SK-N-SH (cell line): ENCODE measurements around the gene APH1B. TPM values are rescaled to one million over a fixed set of nuclear protein-coding genes. Genes with fewer than 3 reads are reported as not detected.

Experiments used
- CTCF ChIA-PET: fragments of 300-600, 350-600 bp; formaldehyde crosslinking; extraction: SDS; loops from one replicate; lab custom pipeline; 2021; lab: Yijun Ruan, JAX
- POLR2A ChIA-PET: fragments of 350-600 bp; sonication (Branson Sonifier 250); formaldehyde crosslinking; extraction: SDS; loops from one replicate; lab custom pipeline; 2020; ENCODE audit warnings: antibody characterized with exemption, inconsistent platforms; lab: Yijun Ruan, JAX
- DNase-seq: peaks from one replicate; pipeline ENCODE4 v3.0.0; 2012
- H2AFZ ChIP-seq: fragments of 200-600 bp; sonication (generic); 2 replicates; pipeline ENCODE4 v1.8.1; 2016; ENCODE audit warnings: antibody characterized with exemption, mild to moderate bottlenecking, low read depth
- H3F3A ChIP-seq: fragments of 200-600 bp; sonication (generic); replicated peaks from 2 replicates; pipeline ENCODE3; 2016; ENCODE audit warnings: antibody characterized with exemption, mild to moderate bottlenecking; ENCODE audit not compliant: insufficient read depth
- H3K27ac ChIP-seq, 2 experiments: fragments of 200-500 bp in 1 of 2; fragments of 200-600 bp in 1 of 2; sonication (Bioruptor generic) in 1 of 2; sonication (generic), shearing (Covaris generic) in 1 of 2; 2 replicates each; pipeline versions ENCODE4 v1.5.1 to v1.6.1; 2014 to 2016; ENCODE audit warnings: low read depth in 2 of 2, inconsistent platforms in 1 of 2, low read length in 1 of 2, mild to moderate bottlenecking in 1 of 2, mixed read lengths in 1 of 2
- H3K27me3 ChIP-seq: fragments of 200-600 bp; sonication (generic), shearing (Covaris generic); 2 replicates; pipeline ENCODE4 v1.6.1; 2016; ENCODE audit warnings: mixed run types; ENCODE audit not compliant: insufficient read depth
- H3K36me3 ChIP-seq, 2 experiments: fragments of 200-500 bp in 1 of 2; fragments of 200-600 bp in 1 of 2; sonication (Bioruptor generic) in 1 of 2; sonication (generic) in 1 of 2; replicated peaks in 1 of 2; 2 replicates each; pipeline versions ENCODE3 to v1.5.1; 2014 to 2016; ENCODE audit warnings: low read length in 1 of 2, mild to moderate bottlenecking in 1 of 2; ENCODE audit not compliant: insufficient read depth in 2 of 2, control insufficient read depth in 1 of 2
- H3K4me1 ChIP-seq, 2 experiments: fragments of 200-500 bp in 1 of 2; fragments of 200-600 bp in 1 of 2; sonication (Bioruptor generic) in 1 of 2; sonication (generic), shearing (Covaris generic) in 1 of 2; 2 replicates each; pipeline versions ENCODE4 v1.5.1 to v1.6.1; 2014 to 2016; ENCODE audit warnings: low read depth in 1 of 2, low read length in 1 of 2, mixed run types in 1 of 2; ENCODE audit not compliant: insufficient read depth in 2 of 2, control insufficient read depth in 1 of 2
- H3K4me2 ChIP-seq: fragments of 200-600 bp; sonication (generic), shearing (Covaris generic); 2 replicates; pipeline ENCODE4 v1.6.1; 2017; ENCODE audit warnings: mixed run types
- H3K4me3 ChIP-seq, 2 experiments: fragments of 200-500 bp in 1 of 2; fragments of 200-600 bp in 1 of 2; sonication (Bioruptor generic) in 1 of 2; sonication (generic), shearing (Covaris generic) in 1 of 2; 2 replicates each; pipeline versions ENCODE4 v1.5.1 to v1.8.1; 2014 to 2016; ENCODE audit warnings: low read depth in 2 of 2, inconsistent platforms in 1 of 2, low read length in 1 of 2, mild to moderate bottlenecking in 1 of 2, mixed read lengths in 1 of 2, moderate library complexity in 1 of 2
- H3K79me2 ChIP-seq: fragments of 200-600 bp; sonication (generic); 2 replicates; pipeline ENCODE4 v1.8.1; 2017; ENCODE audit warnings: mild to moderate bottlenecking; ENCODE audit not compliant: insufficient read depth
- H3K9ac ChIP-seq: fragments of 200-600 bp; sonication (generic); 2 replicates; pipeline ENCODE4 v1.6.1; 2017; ENCODE audit warnings: mixed run types
- H3K9me2 ChIP-seq: fragments of 200-600 bp; sonication (generic); 2 replicates; pipeline ENCODE4 v1.6.1; 2017; ENCODE audit warnings: mixed run types
- H3K9me3 ChIP-seq: fragments of 200-600 bp; sonication (generic); 2 replicates; pipeline ENCODE4 v1.6.1; 2017; ENCODE audit warnings: mixed run types, mild to moderate bottlenecking, moderate library complexity
- H4K20me1 ChIP-seq: fragments of 200-600 bp; sonication (generic); 2 replicates; pipeline ENCODE4 v1.6.1; 2017; ENCODE audit warnings: mild to moderate bottlenecking, mixed run types; ENCODE audit not compliant: insufficient read depth
- CHD2 ChIP-seq: fragments of 150-350 bp; IDR thresholded peaks from 2 replicates; pipeline ENCODE4 v1.6.1; 2018; ENCODE audit warnings: low read length; ENCODE audit not compliant: partially characterized antibody
- ELF1 ChIP-seq: IDR thresholded peaks from 2 replicates; pipeline ENCODE4 v1.4.0; 2012
- EZH2phosphoT487 ChIP-seq: fragments of 200-600 bp; sonication (generic); IDR thresholded peaks from 2 replicates; pipeline ENCODE4 v1.6.1; 2017; ENCODE audit warnings: low read depth, mixed run types, mild to moderate bottlenecking, antibody characterized with exemption, moderate library complexity, borderline replicate concordance
- GABPA ChIP-seq: IDR thresholded peaks from 2 replicates; pipeline ENCODE4 v1.4.0; 2012; ENCODE audit warnings: low read depth, mild to moderate bottlenecking
- GATA2 ChIP-seq: sonication (generic); formaldehyde crosslinking; IDR thresholded peaks from 2 replicates; pipeline ENCODE4 v1.5.0; 2020; ENCODE audit warnings: mild to moderate bottlenecking, missing genetic modification reagents
- MAX ChIP-seq: IDR thresholded peaks from 2 replicates; pipeline ENCODE4 v1.4.0; 2012; ENCODE audit warnings: low read depth
- NFIC ChIP-seq: IDR thresholded peaks from 2 replicates; pipeline ENCODE4 v1.4.0; 2012; ENCODE audit warnings: borderline replicate concordance
- POLR2AphosphoS5 ChIP-seq: IDR thresholded peaks from 2 replicates; pipeline ENCODE4 v1.6.1; 2012; ENCODE audit warnings: low read depth, low read length
- RCOR1 ChIP-seq: fragments of 150-350 bp; IDR thresholded peaks from 2 replicates; pipeline ENCODE4 v1.6.1; 2017; ENCODE audit warnings: antibody characterized with exemption, low read length
- RXRA ChIP-seq: IDR thresholded peaks from 2 replicates; pipeline ENCODE4 v1.4.0; 2012; ENCODE audit warnings: low read depth, mild to moderate bottlenecking, borderline replicate concordance
- SIN3A ChIP-seq: IDR thresholded peaks from 2 replicates; pipeline ENCODE4 v1.6.1; 2012; ENCODE audit warnings: low read depth, mild to moderate bottlenecking, low read length, moderate library complexity, borderline replicate concordance
- SMC3 ChIP-seq: IDR thresholded peaks from 2 replicates; pipeline ENCODE4 v1.6.1; 2012; ENCODE audit warnings: low read depth, low read length, improper control_type of control experiment
- TAF1 ChIP-seq: IDR thresholded peaks from 2 replicates; pipeline ENCODE4 v1.6.1; 2012; ENCODE audit warnings: low read depth, mild to moderate bottlenecking, low read length, moderate library complexity, borderline replicate concordance
- USF1 ChIP-seq: IDR thresholded peaks from 2 replicates; pipeline ENCODE4 v1.4.0; 2012; ENCODE audit warnings: low read depth, borderline replicate concordance
- WGBS: methylation state at CpG from one replicate; pipeline ENCODE4 v1.1.6; 2017; ENCODE audit warnings: low lambda C conversion rate; 5-methylcytosine and 5-hydroxymethylcytosine counted together
- polyA plus RNA-seq, 3 experiments: library from polyadenylated mRNA; depleted of rRNA; stranded (reverse); fragments of >200 nt; gene quantifications; 2 replicates each; pipeline ENCODE4 v1.2.3, GENCODE V29; 2012
- TF ChIP-seq, protein P1 (sequence below): fragments of 150-350 bp; IDR thresholded peaks from 2 replicates; pipeline ENCODE4 v1.6.1; 2016; ENCODE audit warnings: mild to moderate bottlenecking, low read depth, low read length
- TF ChIP-seq, protein P2 (sequence below): IDR thresholded peaks from 2 replicates; pipeline ENCODE4 v1.4.0; 2012; ENCODE audit warnings: low read depth, borderline replicate concordance

Gene APH1B
- polyA plus RNA-seq, 1 of the 3 experiments (the other 2 are of a cell fraction): 7.6 TPM

GRCh38 chr15:63353261-63353660, 75.9 kb downstream of the APH1B start:
- Histone ChIP-seq H3K27ac (no peak overlapping the region), H2AFZ (no peak overlapping the region), H3K4me3 (no peak overlapping the region), H3K9me2 (no peaks in the 10 kb centered on the region), H3K9ac (no peak overlapping the region), H3K4me1 (peaks cover 4 to 13% of the 10 kb centered on the region in 2 experiments), H4K20me1 (no peaks in the 10 kb centered on the region), H3K27me3 (no peaks in the 10 kb centered on the region), H3F3A (peaks cover 18% of the 10 kb centered on the region), H3K79me2 (no peaks in the 10 kb centered on the region), H3K9me3 (no peaks in the 10 kb centered on the region), H3K4me2 (no peak overlapping the region), H3K36me3 (no peaks in the 10 kb centered on the region)
- TF ChIP-seq POLR2AphosphoS5 (no peak), NFIC (no peak), RXRA (no peak), MAX (no peak), TAF1 (no peak), GATA2 (CRISPR knock-in tag) (no peak), CHD2 (no peak), SMC3 (no peak), ELF1 (no peak), EZH2phosphoT487 (no peak), RCOR1 (no peak), GABPA (no peak), USF1 (no peak), SIN3A (no peak)
- TF ChIP-seq, protein P1, sequence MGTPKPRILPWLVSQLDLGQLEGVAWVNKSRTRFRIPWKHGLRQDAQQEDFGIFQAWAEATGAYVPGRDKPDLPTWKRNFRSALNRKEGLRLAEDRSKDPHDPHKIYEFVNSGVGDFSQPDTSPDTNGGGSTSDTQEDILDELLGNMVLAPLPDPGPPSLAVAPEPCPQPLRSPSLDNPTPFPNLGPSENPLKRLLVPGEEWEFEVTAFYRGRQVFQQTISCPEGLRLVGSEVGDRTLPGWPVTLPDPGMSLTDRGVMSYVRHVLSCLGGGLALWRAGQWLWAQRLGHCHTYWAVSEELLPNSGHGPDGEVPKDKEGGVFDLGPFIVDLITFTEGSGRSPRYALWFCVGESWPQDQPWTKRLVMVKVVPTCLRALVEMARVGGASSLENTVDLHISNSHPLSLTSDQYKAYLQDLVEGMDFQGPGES: no peak
- TF ChIP-seq, protein P2, sequence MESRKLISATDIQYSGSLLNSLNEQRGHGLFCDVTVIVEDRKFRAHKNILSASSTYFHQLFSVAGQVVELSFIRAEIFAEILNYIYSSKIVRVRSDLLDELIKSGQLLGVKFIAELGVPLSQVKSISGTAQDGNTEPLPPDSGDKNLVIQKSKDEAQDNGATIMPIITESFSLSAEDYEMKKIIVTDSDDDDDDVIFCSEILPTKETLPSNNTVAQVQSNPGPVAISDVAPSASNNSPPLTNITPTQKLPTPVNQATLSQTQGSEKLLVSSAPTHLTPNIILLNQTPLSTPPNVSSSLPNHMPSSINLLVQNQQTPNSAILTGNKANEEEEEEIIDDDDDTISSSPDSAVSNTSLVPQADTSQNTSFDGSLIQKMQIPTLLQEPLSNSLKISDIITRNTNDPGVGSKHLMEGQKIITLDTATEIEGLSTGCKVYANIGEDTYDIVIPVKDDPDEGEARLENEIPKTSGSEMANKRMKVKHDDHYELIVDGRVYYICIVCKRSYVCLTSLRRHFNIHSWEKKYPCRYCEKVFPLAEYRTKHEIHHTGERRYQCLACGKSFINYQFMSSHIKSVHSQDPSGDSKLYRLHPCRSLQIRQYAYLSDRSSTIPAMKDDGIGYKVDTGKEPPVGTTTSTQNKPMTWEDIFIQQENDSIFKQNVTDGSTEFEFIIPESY: no peak
- ChIA-PET POLR2A (no interaction called here), CTCF (interaction anchor here (1.0 kb wide), 1 partner anchor 11 kb away, joined by 3 read pairs; no protein-coding TSS in a partner anchor)
- 82% methylated on average over 7 of the region's 8 CpGs for WGBS
- no peak for DNase-seq
